ENCODE results near the gene ANKRD53.

Gene ANKRD53, protein sequence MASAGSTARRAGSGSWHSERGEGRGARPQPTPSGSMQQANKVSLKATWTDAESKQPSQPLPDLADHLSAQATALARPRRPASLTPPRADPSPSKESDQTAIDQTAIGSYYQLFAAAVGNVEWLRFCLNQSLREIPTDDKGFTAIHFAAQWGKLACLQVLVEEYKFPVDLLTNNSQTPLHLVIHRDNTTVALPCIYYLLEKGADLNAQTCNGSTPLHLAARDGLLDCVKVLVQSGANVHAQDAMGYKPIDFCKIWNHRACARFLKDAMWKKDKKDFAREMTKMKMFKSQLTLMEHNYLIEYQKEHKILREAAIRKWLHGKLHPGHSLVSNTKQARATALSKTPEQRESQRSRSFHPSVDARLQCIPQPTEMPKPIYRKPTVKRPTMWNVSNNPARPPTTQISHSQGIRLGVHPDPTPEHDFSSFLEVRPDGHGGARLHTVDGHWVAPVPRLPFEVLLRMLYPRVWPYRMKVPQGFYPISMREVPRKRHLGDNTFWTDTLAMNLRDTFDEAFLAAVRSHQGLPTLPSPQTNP

GRCh38 chr2:70978341-70979179, at the start of gene ANKRD53:
TSS of gene ANKRD53 (plus strand) at chr2:70978630. CDS start at chr2:70978646, 16 bp downstream.
- peak; percentile 49 for FAIRE-seq
- DNase-seq (ENCODE audit: insufficient read length, low spot score), result no peak

- DNase-seq (ENCODE audit: insufficient read length, low spot score) (no peak), FAIRE-seq (no peak)
Observed at GRCh38 chr2:70930371-70931329, 47.8 kb upstream of the ANKRD53 start.

DNA sequence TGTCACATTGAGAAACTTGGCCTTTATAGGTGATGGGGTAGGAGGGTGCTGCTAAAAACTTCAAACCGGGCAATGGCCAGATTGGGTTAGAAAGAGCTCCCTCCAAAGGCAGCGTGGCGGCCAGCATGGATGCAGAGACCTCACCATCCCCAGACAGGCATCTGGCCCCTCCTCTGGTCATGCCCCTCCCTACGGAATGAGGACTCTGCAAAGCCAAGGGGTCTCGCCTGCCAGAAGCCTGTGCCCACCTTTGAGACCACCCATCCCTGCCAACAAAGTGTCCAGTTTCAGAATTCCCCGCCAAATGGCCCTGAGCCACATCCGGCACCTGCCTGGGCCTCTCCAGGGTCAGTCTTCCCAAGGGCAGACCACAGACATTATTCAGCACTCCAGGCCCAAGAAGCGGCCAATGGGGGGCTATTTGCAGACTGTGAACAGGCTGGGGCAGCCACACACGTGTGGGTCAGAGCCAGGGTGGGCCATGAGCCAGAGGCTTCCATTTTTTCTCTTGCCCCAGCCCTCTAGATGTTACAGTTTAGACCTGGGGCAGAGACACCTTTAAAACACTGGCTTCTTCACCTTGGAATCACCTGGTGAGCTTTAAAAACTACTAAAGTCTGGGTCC, 46.9 kb upstream of the ANKRD53 start:
- DNase-seq (ENCODE audit: insufficient read length, low spot score) (no peak), FAIRE-seq (no peak)

GRCh38 chr2:70932631-70933230, 45.7 kb upstream of the ANKRD53 start:
- FAIRE-seq, result no peak

GRCh38 chr2:70934981-70935380, 43.4 kb upstream of the ANKRD53 start:
- FAIRE-seq, result no peak
- DNase-seq (ENCODE audit: insufficient read length, low spot score), result no peak

More at GRCh38 chr2:70932631-70933230, 45.7 kb upstream of the ANKRD53 start:
- no peak for DNase-seq (ENCODE audit: insufficient read length, low spot score)

DNA sequence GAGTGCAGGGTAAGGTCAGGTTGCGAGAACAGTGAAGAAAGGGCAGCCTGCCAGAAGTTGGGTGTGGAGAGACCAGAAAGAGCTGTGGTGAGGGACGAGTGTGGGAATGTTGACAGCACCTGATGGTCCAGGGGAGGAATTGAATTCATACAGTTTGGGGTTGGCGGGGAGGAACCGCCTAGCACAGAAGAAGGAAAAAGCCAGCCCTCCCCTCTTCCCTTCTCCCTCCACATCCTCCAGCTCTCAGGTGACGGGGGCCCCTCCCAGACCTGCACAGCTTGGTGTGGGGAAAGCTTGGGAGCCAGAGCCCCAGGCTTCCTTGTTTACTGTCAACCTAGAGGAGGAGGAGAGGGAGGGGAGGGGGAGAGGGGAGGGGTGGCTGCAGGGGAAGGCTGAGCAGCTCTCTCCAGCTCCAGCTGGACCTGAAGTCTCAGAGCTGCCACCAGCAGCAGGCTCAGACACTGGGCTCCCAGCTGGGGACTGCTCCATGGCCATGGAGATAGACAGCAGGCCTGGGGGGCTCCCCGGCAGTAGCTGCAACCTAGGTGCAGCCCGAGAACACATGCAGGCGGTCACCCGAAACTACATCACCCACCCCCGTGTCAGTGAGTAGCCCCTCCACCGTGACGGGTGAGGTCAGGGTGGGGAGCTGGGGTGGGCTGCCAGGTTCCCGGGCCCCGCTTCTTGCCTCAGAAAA, 42.8 kb upstream of the ANKRD53 start, which contains the start of gene ATP6V1B1:
TSS of gene ATP6V1B1 (plus strand) at position 433 of the 697 bp plus-strand sequence. CDS start at position 488, 55 bp downstream.
- DNase-seq (ENCODE audit: insufficient read length, low spot score) (no peak), FAIRE-seq (peak; percentile 23)

GRCh38 chr2:70936165-70936978, 42.1 kb upstream of the ANKRD53 start:
- DNase-seq (ENCODE audit: insufficient read length, low spot score), result no peak
- FAIRE-seq, result peak; percentile 64

DNA sequence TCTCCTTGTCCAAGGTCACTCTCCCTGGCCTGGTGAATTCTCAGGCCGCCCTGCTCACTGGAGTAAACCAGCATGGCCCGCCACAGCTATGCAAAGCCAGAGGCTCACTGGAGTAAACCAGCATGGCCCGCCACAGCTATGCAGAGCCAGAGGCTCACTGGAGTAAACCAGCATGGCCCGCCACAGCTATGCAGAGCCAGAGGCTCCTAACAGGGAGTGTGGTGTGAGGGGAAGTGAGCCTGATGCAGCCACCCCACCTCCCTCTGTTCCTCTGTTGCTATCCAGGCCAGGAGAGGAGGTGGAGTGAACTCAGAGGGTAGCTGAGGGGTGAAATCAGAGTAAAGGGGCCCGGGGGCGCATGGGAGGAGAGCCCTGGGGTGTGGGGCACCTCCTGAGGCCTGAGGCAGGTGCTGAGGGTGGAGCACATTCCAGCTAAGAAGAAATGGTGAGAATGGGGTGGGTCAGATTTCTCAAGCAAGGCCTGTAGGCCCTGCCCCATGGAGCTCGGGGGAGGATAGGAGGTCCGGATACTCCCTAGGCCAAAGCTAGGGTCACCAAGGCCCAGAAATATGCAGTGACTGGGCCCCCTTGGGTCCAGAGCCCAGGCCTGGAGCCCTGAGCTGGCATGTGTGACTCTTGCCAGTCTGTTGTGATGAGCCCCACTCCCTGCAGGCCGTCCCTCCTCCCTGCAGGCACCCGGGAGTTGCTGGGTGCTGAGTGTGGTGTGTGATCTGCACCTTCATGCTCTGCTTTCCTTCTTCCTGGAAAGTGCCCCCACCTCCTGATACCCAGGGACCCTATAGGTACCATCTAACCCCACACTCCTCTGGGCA, 41.2 kb upstream of the ANKRD53 start:
- DNase-seq (ENCODE audit: insufficient read length, low spot score), result no peak
- no peak for FAIRE-seq

- no peak for FAIRE-seq
- no peak for DNase-seq (ENCODE audit: insufficient read length, low spot score)
Observed at GRCh38 chr2:70937866-70938585, 40.4 kb upstream of the ANKRD53 start.

- FAIRE-seq, result no peak
- DNase-seq (ENCODE audit: insufficient read length, low spot score), result no peak
Observed at GRCh38 chr2:70938586-70938950, 39.9 kb upstream of the ANKRD53 start.

DNA sequence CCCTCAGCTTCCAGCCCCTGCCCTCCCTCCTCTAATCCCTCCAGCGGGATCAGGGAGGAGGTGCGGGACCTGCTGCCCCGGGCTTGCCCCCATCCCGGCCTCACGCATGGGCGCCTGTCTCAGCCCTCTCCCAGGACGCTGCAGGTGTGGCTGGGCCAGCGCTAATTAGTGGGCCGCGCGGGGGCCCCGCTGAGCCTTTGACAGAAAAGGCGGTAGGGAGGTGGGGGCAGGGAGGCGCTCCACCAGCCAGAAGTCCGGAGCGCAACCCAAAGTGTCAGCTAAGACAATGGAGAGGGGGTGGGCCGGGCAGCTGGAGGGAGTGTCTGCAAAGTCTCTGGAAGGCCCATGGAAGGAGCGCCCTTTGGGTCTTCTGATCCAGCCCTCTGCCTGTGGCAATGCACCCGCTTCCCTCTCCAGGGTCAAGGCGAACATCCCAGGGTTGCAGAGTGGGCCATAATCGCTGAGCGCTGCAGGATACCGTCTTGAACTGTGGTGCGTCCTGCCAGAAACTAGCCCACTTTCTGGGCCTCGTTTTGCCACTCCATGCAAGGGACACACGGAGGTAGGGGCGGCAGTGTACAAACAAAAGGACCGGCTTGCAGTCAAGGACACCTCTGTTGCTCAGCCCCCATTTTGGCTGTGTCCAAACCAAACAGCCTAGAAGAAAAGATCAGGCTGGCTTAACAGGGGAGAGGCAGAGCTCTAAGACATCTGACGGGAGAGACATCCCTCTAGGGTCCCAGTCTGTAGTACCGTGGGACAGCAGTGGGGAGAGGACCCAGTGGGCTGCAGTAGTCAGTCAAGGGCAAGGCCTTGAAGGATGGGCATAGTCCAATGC, 39.2 kb upstream of the ANKRD53 start:
- DNase-seq (ENCODE audit: insufficient read length, low spot score) (no peak), FAIRE-seq (no peak)

GRCh38 chr2:70939839-70940580, 38.4 kb upstream of the ANKRD53 start:
- FAIRE-seq, result no peak
- no peak for DNase-seq (ENCODE audit: insufficient read length, low spot score)

- DNase-seq (ENCODE audit: insufficient read length, low spot score), result no peak
- FAIRE-seq, result peak; percentile 28
Observed at GRCh38 chr2:70941186-70941585, 37.2 kb upstream of the ANKRD53 start.

- DNase-seq (ENCODE audit: insufficient read length, low spot score) (no peak), FAIRE-seq (no peak)
Observed at GRCh38 chr2:70941701-70942100, 36.7 kb upstream of the ANKRD53 start.
